H1 (cell line): Measurements from ENCODE around the gene RSF1.

Source experiments
- BCL11A ChIP-seq, 2 experiments: IDR thresholded peaks; one replicate each; pipeline ENCODE4 v1.6.1; 2011; ENCODE audit warnings: low read depth in 2 of 2, low read length in 2 of 2, mild to moderate bottlenecking in 2 of 2
- CEBPB ChIP-seq: IDR thresholded peaks from 2 replicates; pipeline ENCODE4 v1.6.1; 2012; ENCODE audit warnings: low read depth, low read length
- CHD1 ChIP-seq: IDR thresholded peaks from 2 replicates; pipeline ENCODE4 v1.6.1; 2012; ENCODE audit warnings: low read depth, low read length, improper control_type of control experiment
- EP300 ChIP-seq, 2 experiments: IDR thresholded peaks; 1 replicate in 1 of 2; 2 replicates in 1 of 2; pipeline ENCODE4 v1.6.1; 2011 to 2012; ENCODE audit warnings: low read depth in 2 of 2, low read length in 2 of 2, mild to moderate bottlenecking in 2 of 2, borderline replicate concordance in 1 of 2, inconsistent platforms in 1 of 2, moderate library complexity in 1 of 2
- EZH2 ChIP-seq: fragments of 200-600 bp; sonication (generic); IDR thresholded peaks from 2 replicates; pipeline ENCODE4 v1.7.1; 2012; ENCODE audit warnings: low read depth, mild to moderate bottlenecking, moderate library complexity, low read length, inconsistent platforms; ENCODE audit not compliant: severe bottlenecking
- KDM5A ChIP-seq: fragments of 200-600 bp; IDR thresholded peaks from 2 replicates; pipeline ENCODE4 v1.7.1; 2012; ENCODE audit warnings: mild to moderate bottlenecking, low read length, inconsistent platforms, mixed read lengths
- POLR2A ChIP-seq, 2 experiments: IDR thresholded peaks; 1 replicate in 1 of 2; 2 replicates in 1 of 2; pipeline ENCODE4 v1.6.1; 2011; ENCODE audit warnings: low read depth in 2 of 2, low read length in 2 of 2, mild to moderate bottlenecking in 2 of 2; ENCODE audit errors: control extremely low read depth in 1 of 2
- POLR2AphosphoS5 ChIP-seq: IDR thresholded peaks from 2 replicates; pipeline ENCODE4 v1.6.1; 2011; ENCODE audit warnings: low read depth, low read length
- YY1 ChIP-seq: IDR thresholded peaks from 2 replicates; pipeline ENCODE4 v1.6.1; 2011; ENCODE audit warnings: low read depth, mild to moderate bottlenecking, low read length
- TF ChIP-seq, protein P1 (sequence below): IDR thresholded peaks from 2 replicates; pipeline ENCODE4 v1.6.1; 2011; ENCODE audit warnings: low read depth, mild to moderate bottlenecking, low read length; ENCODE audit not compliant: insufficient read depth
- TF ChIP-seq, protein P2 (sequence below), 3 experiments: IDR thresholded peaks; 1 replicate in 2 of 3; 2 replicates in 1 of 3; pipeline versions ENCODE4 v1.5.1 to v1.6.1; 2011; ENCODE audit warnings: low read length in 3 of 3, mild to moderate bottlenecking in 3 of 3, inconsistent platforms in 2 of 3, low read depth in 1 of 3, moderate library complexity in 1 of 3; ENCODE audit not compliant: insufficient read depth in 1 of 3; ENCODE audit errors: control extremely low read depth in 1 of 3
- TF ChIP-seq, protein P3 (sequence below): IDR thresholded peaks from 2 replicates; pipeline ENCODE4 v1.6.1; 2011; ENCODE audit warnings: low read length, improper control_type of control experiment

DNA sequence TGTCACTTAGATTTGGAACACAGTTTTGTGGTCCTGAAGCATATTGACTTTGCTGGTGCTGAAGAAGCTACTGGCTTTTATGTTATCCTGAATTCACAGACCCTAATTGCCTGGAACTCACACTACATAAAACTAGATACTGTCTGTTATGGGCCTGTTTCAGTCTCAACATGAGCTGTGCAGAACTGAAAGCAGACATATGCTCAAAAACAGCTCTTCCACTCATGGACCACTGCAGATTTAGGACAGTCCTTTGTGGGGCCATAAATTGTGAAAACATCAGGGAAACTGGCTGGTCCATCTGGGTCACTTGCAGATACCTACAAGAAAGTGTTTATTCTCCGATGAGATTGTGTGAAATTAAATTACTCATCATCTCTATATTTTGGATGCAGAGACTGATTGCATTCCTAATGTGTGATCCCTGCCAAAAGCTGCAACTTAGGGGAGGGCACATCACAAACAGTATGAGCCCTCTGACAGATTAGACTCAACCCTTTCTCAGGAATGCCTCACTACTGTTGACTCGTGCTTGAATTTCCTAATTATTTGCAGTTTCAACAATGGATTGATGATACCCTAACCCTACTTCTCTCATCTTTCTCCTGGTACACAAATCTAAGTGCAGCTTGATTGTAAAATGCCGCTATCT lies 172.7 kb downstream of the RSF1 start:
- TF ChIP-seq, protein P1, sequence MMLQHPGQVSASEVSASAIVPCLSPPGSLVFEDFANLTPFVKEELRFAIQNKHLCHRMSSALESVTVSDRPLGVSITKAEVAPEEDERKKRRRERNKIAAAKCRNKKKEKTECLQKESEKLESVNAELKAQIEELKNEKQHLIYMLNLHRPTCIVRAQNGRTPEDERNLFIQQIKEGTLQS: no peak
- TF ChIP-seq, protein P2, sequence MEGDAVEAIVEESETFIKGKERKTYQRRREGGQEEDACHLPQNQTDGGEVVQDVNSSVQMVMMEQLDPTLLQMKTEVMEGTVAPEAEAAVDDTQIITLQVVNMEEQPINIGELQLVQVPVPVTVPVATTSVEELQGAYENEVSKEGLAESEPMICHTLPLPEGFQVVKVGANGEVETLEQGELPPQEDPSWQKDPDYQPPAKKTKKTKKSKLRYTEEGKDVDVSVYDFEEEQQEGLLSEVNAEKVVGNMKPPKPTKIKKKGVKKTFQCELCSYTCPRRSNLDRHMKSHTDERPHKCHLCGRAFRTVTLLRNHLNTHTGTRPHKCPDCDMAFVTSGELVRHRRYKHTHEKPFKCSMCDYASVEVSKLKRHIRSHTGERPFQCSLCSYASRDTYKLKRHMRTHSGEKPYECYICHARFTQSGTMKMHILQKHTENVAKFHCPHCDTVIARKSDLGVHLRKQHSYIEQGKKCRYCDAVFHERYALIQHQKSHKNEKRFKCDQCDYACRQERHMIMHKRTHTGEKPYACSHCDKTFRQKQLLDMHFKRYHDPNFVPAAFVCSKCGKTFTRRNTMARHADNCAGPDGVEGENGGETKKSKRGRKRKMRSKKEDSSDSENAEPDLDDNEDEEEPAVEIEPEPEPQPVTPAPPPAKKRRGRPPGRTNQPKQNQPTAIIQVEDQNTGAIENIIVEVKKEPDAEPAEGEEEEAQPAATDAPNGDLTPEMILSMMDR (IDR thresholded peaks at IDR 0.05; ENCODE audit: control extremely low read depth in 1 of 3, insufficient read depth in 1 of 3, low read depth in 1 of 3, low read length in 3 of 3): no peak
- TF ChIP-seq POLR2A (IDR thresholded peaks at IDR 0.05; ENCODE audit: control extremely low read depth in 1 of 2, low read depth in 2 of 2, low read length in 2 of 2): no peak
- TF ChIP-seq EP300 (IDR thresholded peaks at IDR 0.05; ENCODE audit: borderline replicate concordance in 1 of 2, low read depth in 2 of 2, low read length in 2 of 2): no peak
- TF ChIP-seq, protein P3, sequence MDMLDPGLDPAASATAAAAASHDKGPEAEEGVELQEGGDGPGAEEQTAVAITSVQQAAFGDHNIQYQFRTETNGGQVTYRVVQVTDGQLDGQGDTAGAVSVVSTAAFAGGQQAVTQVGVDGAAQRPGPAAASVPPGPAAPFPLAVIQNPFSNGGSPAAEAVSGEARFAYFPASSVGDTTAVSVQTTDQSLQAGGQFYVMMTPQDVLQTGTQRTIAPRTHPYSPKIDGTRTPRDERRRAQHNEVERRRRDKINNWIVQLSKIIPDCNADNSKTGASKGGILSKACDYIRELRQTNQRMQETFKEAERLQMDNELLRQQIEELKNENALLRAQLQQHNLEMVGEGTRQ: no peak
- no peak for TF ChIP-seq POLR2AphosphoS5
- TF ChIP-seq CHD1: no peak
- TF ChIP-seq EZH2: no peak
- no peak for TF ChIP-seq YY1
- TF ChIP-seq KDM5A: no peak
- no peak for TF ChIP-seq CEBPB
- TF ChIP-seq BCL11A (IDR thresholded peaks at IDR 0.05; ENCODE audit: low read depth in 2 of 2, low read length in 2 of 2): no peak
